MM.1S (cell line): ENCODE data around the gene METTL27.

Experiments
- DNase-seq: peaks from one replicate; pipeline ENCODE4 v3.0.0-alpha.2; 2015
- H2AFZ ChIP-seq: fragments of 300-600 bp; sonication (generic); 2 replicates; pipeline ENCODE4 v1.6.0; 2016; ENCODE audit warnings: antibody characterized with exemption, low read length
- H3F3A ChIP-seq: fragments of 300-600 bp; sonication (generic); 2 replicates; pipeline ENCODE4 v1.6.1; 2016; ENCODE audit warnings: mild to moderate bottlenecking, antibody characterized with exemption, low read length, moderate library complexity, mixed read lengths; ENCODE audit not compliant: insufficient read depth
- H3K27ac ChIP-seq: fragments of 300-600 bp; sonication (generic); 2 replicates; pipeline ENCODE4 v1.5.1; 2016; ENCODE audit warnings: mild to moderate bottlenecking, low read length
- H3K27me3 ChIP-seq: fragments of 300-600 bp; sonication (generic); replicated peaks from 2 replicates; pipeline ENCODE4 v1.6.0; 2016; ENCODE audit warnings: low read length; ENCODE audit not compliant: insufficient read depth
- H3K36me3 ChIP-seq: fragments of 300-600 bp; sonication (generic); replicated peaks from 2 replicates; pipeline ENCODE4 v1.6.1; 2016; ENCODE audit warnings: mild to moderate bottlenecking, low read length, mixed read lengths; ENCODE audit not compliant: insufficient read depth
- H3K4me1 ChIP-seq: fragments of 300-600 bp; sonication (generic); 2 replicates; pipeline ENCODE4 v1.6.1; 2016; ENCODE audit warnings: low read length, mixed read lengths
- H3K4me2 ChIP-seq: fragments of 300-600 bp; sonication (generic); 2 replicates; pipeline ENCODE4 v1.6.0; 2016; ENCODE audit warnings: low read depth, low read length
- H3K4me3 ChIP-seq: fragments of 300-600 bp; sonication (generic); 2 replicates; pipeline ENCODE4 v1.5.1; 2016; ENCODE audit warnings: low read length, mixed read lengths
- H3K79me2 ChIP-seq: fragments of 300-600 bp; sonication (generic); 2 replicates; pipeline ENCODE4 v1.6.1; 2016; ENCODE audit warnings: mixed run types, low read length, mixed read lengths
- H3K9ac ChIP-seq: fragments of 300-600 bp; sonication (generic); 2 replicates; pipeline ENCODE4 v1.6.1; 2016; ENCODE audit warnings: low read length, mixed read lengths
- H3K9me2 ChIP-seq: fragments of 300-600 bp; sonication (generic); replicated peaks from 2 replicates; pipeline ENCODE4 v1.6.1; 2016; ENCODE audit warnings: mild to moderate bottlenecking, low read length, mixed read lengths; ENCODE audit not compliant: insufficient read depth
- H3K9me3 ChIP-seq: fragments of 300-600 bp; sonication (generic); replicated peaks from 2 replicates; pipeline ENCODE4 v1.6.1; 2016; ENCODE audit warnings: mild to moderate bottlenecking, low read length, mixed read lengths; ENCODE audit not compliant: insufficient read depth
- H4K20me1 ChIP-seq: fragments of 300-600 bp; sonication (generic); 2 replicates; pipeline ENCODE4 v1.6.1; 2016; ENCODE audit warnings: mild to moderate bottlenecking, low read length, moderate library complexity, mixed read lengths; ENCODE audit not compliant: insufficient read depth
- EZH2 ChIP-seq: fragments of 300-600 bp; sonication (generic); optimal IDR thresholded peaks from 2 replicates; pipeline ENCODE3; 2017; ENCODE audit warnings: low read depth, mild to moderate bottlenecking, antibody characterized with exemption, low read length, mixed read lengths
- EZH2phosphoT487 ChIP-seq: fragments of 300-600 bp; sonication (generic); IDR thresholded peaks from 2 replicates; pipeline ENCODE4 v1.6.1; 2018; ENCODE audit warnings: antibody characterized with exemption, low read length
- TF ChIP-seq, protein P1 (sequence below): fragments of 300-600 bp; sonication (generic); IDR thresholded peaks from 2 replicates; pipeline ENCODE4 v1.5.1; 2016; ENCODE audit warnings: antibody characterized with exemption, low read length, mixed read lengths

METTL27 gene

DNA sequence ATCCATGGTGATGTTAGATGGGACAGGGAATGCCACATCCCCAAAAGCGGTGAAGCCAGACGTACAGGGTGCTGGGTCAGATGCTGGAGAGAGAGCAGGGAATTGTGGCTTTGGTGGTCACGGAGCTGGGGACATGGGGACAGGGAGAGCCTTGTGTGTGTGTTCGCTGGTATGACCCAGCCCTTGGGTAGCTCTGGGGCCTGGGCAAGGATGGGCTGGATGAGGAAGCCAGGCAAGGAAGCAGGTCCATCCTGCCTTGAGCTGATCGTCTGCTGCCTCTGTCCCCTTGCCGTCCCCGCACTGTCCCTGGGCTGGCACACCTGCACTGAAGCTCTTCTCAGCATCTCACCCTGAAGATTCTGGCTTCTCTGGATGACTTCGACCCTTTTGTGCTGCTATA, 26.9 kb downstream of the METTL27 start:
- Histone ChIP-seq H3F3A (no peaks in the 10 kb centered on the region), H3K9ac (no peak overlapping the region), H3K27ac (no peak overlapping the region), H3K9me3 (no peaks in the 10 kb centered on the region), H3K36me3 (no peaks in the 10 kb centered on the region), H3K27me3 (peaks cover 3% of the 10 kb centered on the region; the same call in 1 of the 2 replicates), H3K4me1 (no peaks in the 10 kb centered on the region), H4K20me1 (no peaks in the 10 kb centered on the region), H3K9me2 (no peaks in the 10 kb centered on the region), H2AFZ (no peak overlapping the region), H3K79me2 (no peaks in the 10 kb centered on the region), H3K4me2 (no peak overlapping the region), H3K4me3 (no peak overlapping the region)
- no peak for TF ChIP-seq EZH2phosphoT487
- TF ChIP-seq, protein P1, sequence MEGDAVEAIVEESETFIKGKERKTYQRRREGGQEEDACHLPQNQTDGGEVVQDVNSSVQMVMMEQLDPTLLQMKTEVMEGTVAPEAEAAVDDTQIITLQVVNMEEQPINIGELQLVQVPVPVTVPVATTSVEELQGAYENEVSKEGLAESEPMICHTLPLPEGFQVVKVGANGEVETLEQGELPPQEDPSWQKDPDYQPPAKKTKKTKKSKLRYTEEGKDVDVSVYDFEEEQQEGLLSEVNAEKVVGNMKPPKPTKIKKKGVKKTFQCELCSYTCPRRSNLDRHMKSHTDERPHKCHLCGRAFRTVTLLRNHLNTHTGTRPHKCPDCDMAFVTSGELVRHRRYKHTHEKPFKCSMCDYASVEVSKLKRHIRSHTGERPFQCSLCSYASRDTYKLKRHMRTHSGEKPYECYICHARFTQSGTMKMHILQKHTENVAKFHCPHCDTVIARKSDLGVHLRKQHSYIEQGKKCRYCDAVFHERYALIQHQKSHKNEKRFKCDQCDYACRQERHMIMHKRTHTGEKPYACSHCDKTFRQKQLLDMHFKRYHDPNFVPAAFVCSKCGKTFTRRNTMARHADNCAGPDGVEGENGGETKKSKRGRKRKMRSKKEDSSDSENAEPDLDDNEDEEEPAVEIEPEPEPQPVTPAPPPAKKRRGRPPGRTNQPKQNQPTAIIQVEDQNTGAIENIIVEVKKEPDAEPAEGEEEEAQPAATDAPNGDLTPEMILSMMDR = no peak
- no peak for TF ChIP-seq EZH2
- no peak for DNase-seq

DNA sequence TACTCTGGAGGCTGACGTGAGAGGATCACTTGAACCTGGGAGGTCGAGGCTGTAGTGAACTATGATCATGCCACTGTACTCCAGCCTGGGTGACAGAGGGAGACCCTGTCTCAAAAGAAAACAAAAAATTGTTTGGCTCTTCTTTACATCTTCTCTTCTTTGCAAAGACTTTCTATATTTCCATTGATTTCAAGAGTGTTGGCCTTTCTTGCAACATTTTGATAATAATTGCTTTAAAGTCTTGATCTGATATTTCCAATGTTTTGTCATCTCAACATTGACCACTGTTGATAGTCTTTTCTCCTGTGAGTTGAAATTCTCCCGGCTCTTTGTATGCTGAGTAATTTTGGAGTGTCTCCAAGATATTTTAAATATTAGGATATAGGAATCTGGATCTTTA, 29.3 kb downstream of the METTL27 start:
- Histone ChIP-seq H3K4me2 (no peak overlapping the region), H3K36me3 (no peaks in the 10 kb centered on the region), H3K9me2 (no peaks in the 10 kb centered on the region), H3K79me2 (no peaks in the 10 kb centered on the region), H3F3A (no peaks in the 10 kb centered on the region), H2AFZ (no peak overlapping the region), H3K9ac (no peak overlapping the region), H3K27ac (no peak overlapping the region), H3K27me3 (peaks cover 3% of the 10 kb centered on the region; the same call in 1 of the 2 replicates), H3K4me1 (no peaks in the 10 kb centered on the region), H3K9me3 (no peaks in the 10 kb centered on the region), H4K20me1 (no peaks in the 10 kb centered on the region), H3K4me3 (no peak overlapping the region)
- TF ChIP-seq, protein P1 = no peak
- TF ChIP-seq EZH2 (no peak), EZH2phosphoT487 (no peak)
- no peak for DNase-seq

DNA sequence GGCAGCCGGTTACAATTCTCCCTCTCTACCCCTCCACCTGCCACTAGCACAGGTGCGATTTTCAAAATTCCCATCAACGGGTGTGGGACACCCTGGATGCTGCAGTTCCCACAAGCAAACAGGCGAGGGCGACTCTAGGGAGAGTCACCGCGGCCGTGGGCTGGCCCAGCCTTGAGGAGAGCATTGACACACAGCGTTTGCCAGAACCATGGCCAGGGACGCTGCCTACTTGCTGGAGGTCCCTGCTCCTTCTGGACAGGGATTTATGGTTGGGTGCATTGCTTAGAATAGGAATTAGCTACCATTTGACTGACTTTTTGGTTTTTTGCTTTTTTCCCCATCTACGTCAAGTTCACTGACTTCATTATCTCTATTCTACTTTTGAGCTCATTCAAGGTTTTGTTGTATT, 30.6 kb downstream of the METTL27 start:
- H2AFZ ChIP-seq = no peak overlapping the region
- no peaks in the 10 kb centered on the region for H4K20me1 ChIP-seq
- DNase-seq = peak; percentile 72
- no peaks in the 10 kb centered on the region for H3K36me3 ChIP-seq
- no peaks in the 10 kb centered on the region for H3K9me2 ChIP-seq
- no peaks in the 10 kb centered on the region for H3K9me3 ChIP-seq
- H3K79me2 ChIP-seq = no peaks in the 10 kb centered on the region
- H3K9ac ChIP-seq = no peak overlapping the region
- no peak overlapping the region for H3K4me2 ChIP-seq
- no peak overlapping the region for H3K4me3 ChIP-seq
- H3K4me1 ChIP-seq = no peaks in the 10 kb centered on the region
- H3F3A ChIP-seq = no peaks in the 10 kb centered on the region
- peaks cover 3% of the 10 kb centered on the region; the same call in 1 of the 2 replicates for H3K27me3 ChIP-seq
- no peak overlapping the region for H3K27ac ChIP-seq
- TF ChIP-seq, protein P1 = peak; percentile 91
- TF ChIP-seq EZH2phosphoT487 = no peak
